ENCODE data around the gene PLPPR5. TPM values are rescaled to one million over a fixed set of nuclear protein-coding genes. Genes with fewer than 3 reads are reported as not detected.

The PLPPR5 gene
- total and polyA plus RNA-seq, 7 donors, result 0.13 to 1.1 (median 0.55) TPM; not detected in 2

DNA sequence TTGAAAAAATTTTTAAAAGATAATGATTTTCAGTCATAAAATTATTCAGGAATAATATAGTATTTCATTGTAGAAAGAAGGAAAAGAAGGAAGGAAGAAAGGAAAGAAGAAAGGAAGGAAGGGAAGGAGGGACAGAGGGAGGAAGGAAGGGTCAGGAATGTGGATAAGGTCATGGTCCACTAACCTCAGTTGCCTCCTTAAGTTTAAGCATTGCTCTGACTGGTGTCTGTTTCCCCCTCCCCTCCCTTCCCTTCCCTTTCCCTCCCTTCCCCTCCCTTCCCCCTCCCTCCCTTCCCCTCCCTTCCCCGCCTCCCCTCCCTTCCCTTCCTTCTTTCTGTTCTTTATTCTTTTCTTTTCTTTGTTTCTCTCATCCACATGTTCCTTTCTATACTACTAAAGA, 95.7 kb downstream of the PLPPR5 start:
- Histone ChIP-seq H3K27me3 (no peaks in the 10 kb centered on the region), H3K4me1 (no peaks in the 10 kb centered on the region), H3K9me3 (no peaks in the 10 kb centered on the region), H3K4me3 (no peak overlapping the region), H3K27ac (no peak overlapping the region), H3K36me3 (no peaks in the 10 kb centered on the region)
- DNase-seq, result no peak
- 100% methylated on average over 1 of the region's 1 CpG for WGBS, 2 donors
- TF ChIP-seq POLR2AphosphoS5 (IDR thresholded peaks at IDR 0.05) (no peak), POLR2A (IDR thresholded peaks at IDR 0.05) (no peak), EP300 (IDR thresholded peaks at IDR 0.05) (no peak)
- TF ChIP-seq, protein P1, sequence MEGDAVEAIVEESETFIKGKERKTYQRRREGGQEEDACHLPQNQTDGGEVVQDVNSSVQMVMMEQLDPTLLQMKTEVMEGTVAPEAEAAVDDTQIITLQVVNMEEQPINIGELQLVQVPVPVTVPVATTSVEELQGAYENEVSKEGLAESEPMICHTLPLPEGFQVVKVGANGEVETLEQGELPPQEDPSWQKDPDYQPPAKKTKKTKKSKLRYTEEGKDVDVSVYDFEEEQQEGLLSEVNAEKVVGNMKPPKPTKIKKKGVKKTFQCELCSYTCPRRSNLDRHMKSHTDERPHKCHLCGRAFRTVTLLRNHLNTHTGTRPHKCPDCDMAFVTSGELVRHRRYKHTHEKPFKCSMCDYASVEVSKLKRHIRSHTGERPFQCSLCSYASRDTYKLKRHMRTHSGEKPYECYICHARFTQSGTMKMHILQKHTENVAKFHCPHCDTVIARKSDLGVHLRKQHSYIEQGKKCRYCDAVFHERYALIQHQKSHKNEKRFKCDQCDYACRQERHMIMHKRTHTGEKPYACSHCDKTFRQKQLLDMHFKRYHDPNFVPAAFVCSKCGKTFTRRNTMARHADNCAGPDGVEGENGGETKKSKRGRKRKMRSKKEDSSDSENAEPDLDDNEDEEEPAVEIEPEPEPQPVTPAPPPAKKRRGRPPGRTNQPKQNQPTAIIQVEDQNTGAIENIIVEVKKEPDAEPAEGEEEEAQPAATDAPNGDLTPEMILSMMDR (IDR thresholded peaks at IDR 0.05), result no peak
- intact Hi-C loops (cut with DNase I), result no loop called here

GRCh38 chr1:98906809-98907208, 97.9 kb downstream of the PLPPR5 start:
- no peak for DNase-seq
- H3K27ac ChIP-seq, result no peak overlapping the region
- no peaks in the 10 kb centered on the region for H3K4me1 ChIP-seq
- no peaks in the 10 kb centered on the region for H3K36me3 ChIP-seq
- TF ChIP-seq EP300 (IDR thresholded peaks at IDR 0.05) (no peak), POLR2AphosphoS5 (IDR thresholded peaks at IDR 0.05) (no peak), POLR2A (IDR thresholded peaks at IDR 0.05) (no peak)
- intact Hi-C loops (cut with DNase I), result no loop called here
- no peaks in the 10 kb centered on the region for H3K27me3 ChIP-seq
- no peak overlapping the region for H3K4me3 ChIP-seq
- WGBS, 2 donors, result 30 to 70% methylated on average over 2 of the region's 2 CpGs
- no peaks in the 10 kb centered on the region for H3K9me3 ChIP-seq

GRCh38 chr1:98906361-98906760, 98.3 kb downstream of the PLPPR5 start:
- no peaks in the 10 kb centered on the region for H3K9me3 ChIP-seq
- no peak for DNase-seq
- intact Hi-C loops (cut with DNase I), result no loop called here
- TF ChIP-seq, protein P1 (IDR thresholded peaks at IDR 0.05), result no peak
- TF ChIP-seq EP300 (IDR thresholded peaks at IDR 0.05) (no peak), POLR2A (IDR thresholded peaks at IDR 0.05) (no peak)
- no peaks in the 10 kb centered on the region for H3K36me3 ChIP-seq
- H3K4me1 ChIP-seq, result no peaks in the 10 kb centered on the region
- 91 to 93% methylated on average over 3 of the region's 3 CpGs for WGBS, 2 donors
- no peaks in the 10 kb centered on the region for H3K27me3 ChIP-seq
- H3K27ac ChIP-seq, result no peak overlapping the region
- H3K4me3 ChIP-seq, result no peak overlapping the region

- intact Hi-C loops (cut with DNase I), result no loop called here
- Histone ChIP-seq H3K27ac (no peak overlapping the region), H3K27me3 (no peaks in the 10 kb centered on the region), H3K9me3 (no peaks in the 10 kb centered on the region), H3K4me1 (no peaks in the 10 kb centered on the region), H3K36me3 (no peaks in the 10 kb centered on the region), H3K4me3 (no peak overlapping the region)
- DNase-seq, result no peak
- TF ChIP-seq POLR2AphosphoS5 (IDR thresholded peaks at IDR 0.05), result no peak
- TF ChIP-seq EP300 (IDR thresholded peaks at IDR 0.05), result no peak
- no peak for TF ChIP-seq POLR2A (IDR thresholded peaks at IDR 0.05)
- TF ChIP-seq, protein P1 (IDR thresholded peaks at IDR 0.05), result no peak
- 76 to 88% methylated on average over 4 of the region's 4 CpGs for WGBS, 2 donors
Observed at GRCh38 chr1:98904684-98905083, 100.0 kb downstream of the PLPPR5 start.

GRCh38 chr1:98903726-98904125, 100.9 kb downstream of the PLPPR5 start:
- 95 to 97% methylated on average over 1 of the region's 1 CpG for WGBS, 2 donors
- TF ChIP-seq POLR2AphosphoS5 (IDR thresholded peaks at IDR 0.05) (no peak), EP300 (IDR thresholded peaks at IDR 0.05) (no peak), POLR2A (IDR thresholded peaks at IDR 0.05) (no peak)
- TF ChIP-seq, protein P1 (IDR thresholded peaks at IDR 0.05), result no peak
- no peaks in the 10 kb centered on the region for H3K36me3 ChIP-seq
- no peak overlapping the region for H3K4me3 ChIP-seq
- no peak for DNase-seq
- no peaks in the 10 kb centered on the region for H3K4me1 ChIP-seq
- no peaks in the 10 kb centered on the region for H3K9me3 ChIP-seq
- no peaks in the 10 kb centered on the region for H3K27me3 ChIP-seq
- intact Hi-C loops (cut with DNase I), result no loop called here
- H3K27ac ChIP-seq, result no peak overlapping the region

Data from sigmoid colon (tissue), 7 donors.